ENCODE data around the gene ARID1B. TPM values are rescaled to one million over a fixed set of nuclear protein-coding genes. Genes with fewer than 3 reads are reported as not detected.

The ARID1B gene
- total RNA-seq, 1 donor from 2014 or later: 62.1 TPM

GRCh38 chr6:156741287-156742073 is 35.7 kb upstream of the ARID1B start:
- Histone ChIP-seq H3K36me3 (no peaks in the 10 kb centered on the region), H3F3A (ENCODE audit: low read depth) (no peaks in the 10 kb centered on the region), H4K20me1 (ENCODE audit: low read depth) (no peaks in the 10 kb centered on the region), H3K4me2 (no peak overlapping the region), H3K79me2 (ENCODE audit: low read depth) (no peaks in the 10 kb centered on the region), H3K9me3 (ENCODE audit: low read depth) (no peaks in the 10 kb centered on the region), H3K27ac (no peak overlapping the region), H3K27me3 (no peaks in the 10 kb centered on the region), H2AFZ (replicated peaks) (no peak overlapping the region), H3K9ac (no peak overlapping the region), H3K4me1 (no peaks in the 10 kb centered on the region), H3K4me3 (no peak overlapping the region)
- Mint-ChIP-seq H3K36me3 (no peaks in the 10 kb centered on the region), H3K4me3 (no peak overlapping the region), H3K9me3 (peaks cover 8% of the 10 kb centered on the region), H3K27ac (no peak overlapping the region), H3K4me1 (peaks cover 6% of the 10 kb centered on the region), H3K27me3 (ENCODE audit: insufficient read depth, low read depth) (no peaks in the 10 kb centered on the region)
- TF ChIP-seq EZH2phosphoT487 (IDR thresholded peaks at IDR 0.05) (no peak), EZH2 (IDR thresholded peaks at IDR 0.05) (no peak), CTCF (IDR thresholded peaks at IDR 0.05) (no peak)
- no peak for DNase-seq (ENCODE audit: low spot score)

DNA sequence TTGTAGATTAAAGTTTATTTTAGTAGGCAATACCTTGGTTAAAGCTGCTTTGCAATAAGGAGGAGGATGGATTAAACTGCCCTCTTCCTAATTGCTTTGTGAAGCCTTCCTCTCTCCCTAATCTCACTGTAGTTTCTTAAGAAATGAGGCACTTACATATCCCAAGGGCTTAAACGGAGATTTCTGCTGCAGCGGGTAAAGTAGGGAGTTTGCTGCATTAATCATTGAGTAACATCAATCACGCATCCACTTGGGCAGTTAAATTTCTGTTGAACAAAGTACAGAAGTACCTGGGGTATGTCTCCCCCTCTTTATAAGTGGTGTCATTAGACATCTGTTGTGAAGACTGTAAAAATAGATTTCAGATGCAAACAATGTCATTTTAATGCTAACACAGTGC is 29.5 kb upstream of the ARID1B start:
- Histone ChIP-seq H3K36me3 (no peaks in the 10 kb centered on the region), H3K4me2 (no peak overlapping the region), H3K4me3 (no peak overlapping the region), H3K27ac (no peak overlapping the region), H3K4me1 (peaks cover 12% of the 10 kb centered on the region), H3F3A (ENCODE audit: low read depth) (peaks cover 14% of the 10 kb centered on the region), H3K9me3 (ENCODE audit: low read depth) (no peaks in the 10 kb centered on the region), H2AFZ (replicated peaks) (no peak overlapping the region), H3K27me3 (no peaks in the 10 kb centered on the region), H4K20me1 (ENCODE audit: low read depth) (no peaks in the 10 kb centered on the region), H3K79me2 (ENCODE audit: low read depth) (no peaks in the 10 kb centered on the region), H3K9ac (no peak overlapping the region)
- no peaks in the 10 kb centered on the region for H3K9me3 Mint-ChIP-seq
- H3K36me3 Mint-ChIP-seq: no peaks in the 10 kb centered on the region
- H3K4me3 Mint-ChIP-seq: no peak overlapping the region
- no peak overlapping the region for H3K27ac Mint-ChIP-seq
- TF ChIP-seq EZH2 (IDR thresholded peaks at IDR 0.05) (no peak), EZH2phosphoT487 (IDR thresholded peaks at IDR 0.05) (no peak), CTCF (IDR thresholded peaks at IDR 0.05) (no peak)
- no peaks in the 10 kb centered on the region for H3K27me3 Mint-ChIP-seq (ENCODE audit: insufficient read depth, low read depth)
- no peaks in the 10 kb centered on the region for H3K4me1 Mint-ChIP-seq
- peak; percentile 20 for DNase-seq (ENCODE audit: low spot score)

GRCh38 chr6:156748504-156748903 is 28.7 kb upstream of the ARID1B start:
- DNase-seq (ENCODE audit: low spot score): no peak
- H3F3A ChIP-seq (ENCODE audit: low read depth): peaks cover 14% of the 10 kb centered on the region
- H3K9me3 Mint-ChIP-seq: no peaks in the 10 kb centered on the region
- no peaks in the 10 kb centered on the region for H3K9me3 ChIP-seq (ENCODE audit: low read depth)
- no peak overlapping the region for H3K4me3 Mint-ChIP-seq
- H3K4me1 Mint-ChIP-seq: no peaks in the 10 kb centered on the region
- H2AFZ ChIP-seq (replicated peaks): no peak overlapping the region
- H3K27me3 ChIP-seq: no peaks in the 10 kb centered on the region
- H3K79me2 ChIP-seq (ENCODE audit: low read depth): no peaks in the 10 kb centered on the region
- no peaks in the 10 kb centered on the region for H3K36me3 ChIP-seq
- TF ChIP-seq CTCF (IDR thresholded peaks at IDR 0.05) (no peak), EZH2phosphoT487 (IDR thresholded peaks at IDR 0.05) (no peak), EZH2 (IDR thresholded peaks at IDR 0.05) (no peak)
- no peak overlapping the region for H3K4me2 ChIP-seq
- H3K27ac Mint-ChIP-seq: no peak overlapping the region
- peaks cover 12% of the 10 kb centered on the region for H3K4me1 ChIP-seq
- no peaks in the 10 kb centered on the region for H4K20me1 ChIP-seq (ENCODE audit: low read depth)
- H3K27me3 Mint-ChIP-seq (ENCODE audit: insufficient read depth, low read depth): no peaks in the 10 kb centered on the region
- no peaks in the 10 kb centered on the region for H3K36me3 Mint-ChIP-seq
- no peak overlapping the region for H3K27ac ChIP-seq
- no peak overlapping the region for H3K4me3 ChIP-seq
- no peak overlapping the region for H3K9ac ChIP-seq

All from neural progenitor cell (in vitro differentiated cells).